Measurements from ENCODE around the gene SVEP1.
"Not testable (repeated sequence)": the region's sequence is repeated elsewhere in the genome, so short reads cannot be mapped to it uniquely, and the experiment has no call there.

The SVEP1 gene

DNA sequence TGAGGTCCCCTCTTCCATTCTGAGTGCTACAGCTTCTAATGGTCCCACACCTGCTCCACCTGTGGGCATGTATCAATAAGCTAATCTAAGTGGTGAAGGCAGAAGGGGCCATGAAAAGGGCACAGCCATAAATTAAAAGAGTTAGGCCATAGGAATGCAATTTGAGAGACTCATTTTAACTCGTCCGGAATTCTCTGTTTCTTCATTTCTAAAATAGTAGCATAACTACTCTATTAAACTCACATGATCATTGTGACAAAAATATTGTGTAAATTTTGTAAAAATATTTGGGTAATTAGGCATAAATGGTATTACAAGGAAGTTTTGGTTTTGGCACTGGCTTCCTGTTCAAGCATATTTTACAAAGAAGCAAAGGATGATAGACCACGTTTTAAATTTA, 138.7 kb downstream of the SVEP1 start:
- no peak for DNase-seq

DNA sequence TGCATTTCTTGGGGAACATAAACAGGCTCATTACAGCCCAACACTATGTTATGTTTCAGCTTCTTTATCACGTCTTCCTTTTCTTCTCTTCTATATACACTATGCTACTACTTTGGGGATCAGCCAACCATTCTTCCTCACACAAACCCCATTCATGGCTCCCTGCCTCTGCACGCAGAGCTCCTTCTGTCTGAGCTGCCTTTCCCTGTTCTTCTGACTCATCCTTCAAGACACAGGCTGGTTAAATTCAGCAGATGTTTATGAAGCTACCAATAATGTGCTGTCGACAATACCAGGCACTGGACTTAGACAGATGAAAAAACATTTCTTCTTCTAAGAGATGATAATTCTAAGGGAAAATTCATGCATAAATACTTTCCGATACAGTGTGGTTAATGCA, 139.4 kb downstream of the SVEP1 start:
- no peak for DNase-seq

GRCh38 chr9:110432253-110432652, 147.3 kb downstream of the SVEP1 start:
- no peak for DNase-seq

GRCh38 chr9:110429453-110429852, 150.1 kb downstream of the SVEP1 start:
- DNase-seq = no peak

DNA sequence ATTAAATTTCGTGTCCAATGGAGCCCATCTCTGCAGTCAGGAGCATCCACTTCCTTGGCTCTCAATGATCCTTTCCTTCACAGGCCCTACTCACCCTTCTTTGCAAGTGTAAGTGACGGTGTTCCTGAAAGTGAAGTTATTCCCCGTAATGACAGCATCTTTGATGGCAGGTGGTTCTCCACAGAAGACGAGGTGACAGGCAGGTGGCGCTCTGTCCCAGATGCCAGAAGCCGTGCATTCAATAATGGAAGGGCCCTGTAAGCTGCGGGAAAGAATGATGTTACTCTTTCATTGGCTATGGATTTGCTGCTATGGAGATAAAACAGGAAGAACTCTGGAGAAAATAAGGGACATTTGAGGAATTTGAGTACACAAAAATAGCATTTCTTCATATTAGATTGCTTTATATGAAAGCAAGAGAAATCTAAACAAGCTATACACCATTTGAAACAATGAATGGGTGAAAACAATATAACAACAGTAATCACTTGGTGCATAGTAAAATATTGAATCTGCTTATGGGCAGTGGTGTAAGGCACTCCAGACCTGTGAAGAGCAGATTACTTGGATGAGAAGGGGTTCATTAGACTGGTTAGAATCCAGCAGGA, 151.9 kb downstream of the SVEP1 start:
- DNase-seq = no peak

DNA sequence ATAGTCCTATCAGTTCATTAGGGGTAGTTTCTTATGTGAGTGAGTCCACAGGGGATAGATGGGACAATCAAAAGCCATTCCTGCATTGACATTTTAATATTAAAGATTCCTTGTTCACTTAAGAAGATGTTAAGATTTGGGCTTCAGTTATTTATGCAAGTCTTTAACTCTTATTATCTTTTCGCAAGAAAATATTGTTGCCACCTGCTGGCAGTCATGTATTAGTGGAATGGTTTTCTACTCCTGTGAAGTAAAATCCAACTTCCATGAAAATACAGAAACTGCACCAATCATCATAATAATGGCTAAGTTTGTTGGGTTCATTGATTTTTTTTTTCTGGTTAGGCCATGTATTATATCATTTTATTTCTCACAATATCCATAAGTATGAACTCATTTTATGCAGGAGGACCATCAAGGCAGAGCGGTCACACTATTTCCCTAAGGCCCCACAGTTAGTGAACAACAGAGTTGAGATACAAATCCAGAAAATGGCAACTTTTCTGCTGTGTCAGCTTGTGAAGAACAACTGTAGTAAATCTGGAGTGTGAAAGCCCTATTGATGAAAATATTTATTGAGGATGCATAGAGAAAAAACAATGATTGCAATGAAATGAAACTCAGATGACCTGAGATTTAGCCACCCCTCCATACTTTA, 153.4 kb downstream of the SVEP1 start:
- DNase-seq = no peak

GRCh38 chr9:110414471-110414870, 165.1 kb downstream of the SVEP1 start:
- no peak for DNase-seq

DNA sequence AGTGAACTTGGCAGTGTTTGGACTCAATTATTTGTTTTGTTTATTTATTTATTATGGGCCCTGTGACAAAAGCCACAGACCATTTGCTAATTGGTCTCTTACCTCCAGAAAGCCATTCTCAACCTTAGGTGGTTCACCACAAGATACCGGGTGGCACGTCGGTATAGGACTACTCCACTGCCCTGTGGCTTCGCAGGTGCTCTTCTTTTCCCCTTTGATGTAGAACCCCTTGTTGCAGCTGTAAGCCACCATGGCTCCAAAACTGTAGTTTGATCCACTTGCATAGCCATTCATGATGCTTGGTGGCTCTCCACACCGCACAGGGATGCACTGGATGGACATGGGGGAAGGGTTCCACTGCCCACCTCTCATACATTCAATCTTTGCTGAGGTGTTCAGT, 168.6 kb downstream of the SVEP1 start:
- no peak for DNase-seq

GRCh38 chr9:110408598-110408997, 170.9 kb downstream of the SVEP1 start:
- no peak for DNase-seq

DNA sequence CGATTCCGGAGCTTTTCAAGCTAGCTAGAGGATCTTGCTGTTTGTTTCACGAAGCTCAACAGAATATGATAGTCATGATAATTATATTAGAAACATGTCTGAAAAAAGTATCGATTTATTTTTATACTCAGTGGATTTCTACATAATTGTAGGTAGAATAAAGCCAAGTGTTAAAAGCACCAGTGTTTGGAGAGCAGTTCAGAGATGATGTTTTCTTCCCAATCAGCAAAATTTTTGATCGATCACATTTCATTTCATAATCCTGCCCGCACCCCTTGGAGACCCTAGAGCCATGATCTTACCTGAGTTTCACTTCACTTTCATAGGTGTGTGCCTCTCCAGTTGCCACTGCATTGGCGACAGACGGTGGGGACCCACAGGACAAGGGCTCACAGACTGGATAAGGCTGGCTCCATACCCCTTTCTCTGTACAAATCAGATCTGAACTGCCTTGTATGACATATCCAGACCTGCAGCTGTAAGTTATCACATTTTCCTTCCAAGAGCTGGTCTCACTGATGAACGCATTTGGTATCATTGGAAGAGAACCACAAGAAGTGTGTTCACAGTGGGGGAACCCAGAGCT, 173.6 kb downstream of the SVEP1 start:
- DNase-seq = no peak

GRCh38 chr9:110404473-110404872, 175.1 kb downstream of the SVEP1 start:
- DNase-seq = no peak

DNA sequence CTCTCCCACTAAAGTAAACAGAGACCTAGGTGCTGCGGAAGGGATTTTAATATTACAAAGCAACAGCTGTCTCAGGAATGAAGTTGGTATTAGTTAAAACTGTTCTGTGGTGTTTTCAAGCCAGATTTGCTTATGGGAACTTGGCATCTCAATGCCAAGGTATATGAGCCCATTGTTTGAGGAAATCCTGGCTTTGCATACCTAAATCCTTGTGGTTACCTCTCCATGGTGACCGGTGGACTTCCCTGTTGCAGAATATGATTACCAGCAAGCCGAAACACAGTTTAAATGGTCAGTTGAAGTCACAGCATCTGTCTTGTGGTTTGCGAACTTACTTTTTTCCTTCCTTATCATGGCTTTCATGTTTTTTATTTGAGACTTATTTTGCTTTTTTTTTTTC, 179.6 kb downstream of the SVEP1 start:
- DNase-seq = no peak

- not testable (repeated sequence) for DNase-seq
Measured at GRCh38 chr9:110398992-110399391, 180.5 kb downstream of the SVEP1 start.

- no peak for DNase-seq
Measured at GRCh38 chr9:110391826-110392485, 187.6 kb downstream of the SVEP1 start.

GRCh38 chr9:110389148-110389750, 190.3 kb downstream of the SVEP1 start:
- DNase-seq = no peak

DNA sequence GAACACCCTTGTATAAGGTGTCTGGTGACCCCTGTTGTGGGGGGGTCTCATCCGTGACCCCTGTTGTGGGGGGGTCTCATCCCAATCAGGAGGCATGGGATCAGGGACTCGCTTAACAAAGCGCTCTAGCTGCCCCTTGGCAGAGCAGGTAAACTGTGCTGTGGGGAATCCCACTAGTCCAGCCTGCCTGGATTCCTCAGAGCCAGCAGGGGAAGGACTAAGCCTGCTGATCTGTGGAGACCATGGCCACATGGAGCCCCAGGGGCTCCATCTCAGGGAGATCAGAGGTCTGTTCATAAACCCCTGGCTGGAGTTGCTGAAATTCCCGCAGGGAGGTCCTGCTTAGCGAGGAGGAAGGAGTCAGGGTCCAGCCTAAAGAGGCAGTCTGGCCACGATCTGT, 196.1 kb downstream of the SVEP1 start:
- no peak for DNase-seq

DNA sequence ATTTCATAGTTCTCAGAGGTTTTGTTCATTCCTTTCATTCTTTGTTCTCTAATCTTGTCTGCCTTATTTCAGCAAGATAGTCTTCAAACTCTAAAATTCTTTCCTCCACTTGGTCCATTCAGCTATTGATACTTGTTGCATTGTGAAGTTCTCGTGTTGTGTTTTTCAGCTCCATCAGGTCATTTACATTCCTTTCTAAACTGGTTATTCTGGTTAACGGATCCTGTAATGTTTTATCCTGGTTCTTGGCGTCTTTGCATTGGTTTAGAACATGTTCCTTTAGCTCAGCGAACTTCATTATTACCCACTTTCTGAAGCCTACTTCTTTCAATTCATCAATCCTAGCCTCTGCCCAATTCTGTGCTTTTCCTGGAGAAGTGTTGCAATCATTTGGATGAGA, 196.8 kb downstream of the SVEP1 start:
- no peak for DNase-seq

- DNase-seq = no peak
Measured at GRCh38 chr9:110371411-110372007, 208.0 kb downstream of the SVEP1 start.

GRCh38 chr9:110370315-110370714, 209.2 kb downstream of the SVEP1 start:
- DNase-seq = no peak

DNA sequence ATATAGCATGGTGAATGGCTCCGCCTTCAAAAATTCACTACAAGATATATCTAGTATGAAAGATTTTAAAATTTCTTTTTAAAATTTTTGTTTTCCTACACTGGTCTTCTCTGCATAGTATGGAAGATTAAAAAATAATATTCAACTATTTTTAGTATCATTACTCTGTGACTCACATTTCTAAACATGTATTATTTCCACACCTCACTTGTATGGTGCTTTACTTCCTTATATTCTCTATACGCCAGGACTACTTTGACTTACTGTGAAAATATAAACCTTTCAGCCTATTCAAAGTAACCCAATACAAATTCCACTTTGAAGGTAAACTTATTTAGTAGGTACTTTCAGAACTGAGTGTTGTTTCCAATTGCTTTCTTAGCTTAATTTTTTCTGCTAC, 215.1 kb downstream of the SVEP1 start:
- no peak for DNase-seq

DNA sequence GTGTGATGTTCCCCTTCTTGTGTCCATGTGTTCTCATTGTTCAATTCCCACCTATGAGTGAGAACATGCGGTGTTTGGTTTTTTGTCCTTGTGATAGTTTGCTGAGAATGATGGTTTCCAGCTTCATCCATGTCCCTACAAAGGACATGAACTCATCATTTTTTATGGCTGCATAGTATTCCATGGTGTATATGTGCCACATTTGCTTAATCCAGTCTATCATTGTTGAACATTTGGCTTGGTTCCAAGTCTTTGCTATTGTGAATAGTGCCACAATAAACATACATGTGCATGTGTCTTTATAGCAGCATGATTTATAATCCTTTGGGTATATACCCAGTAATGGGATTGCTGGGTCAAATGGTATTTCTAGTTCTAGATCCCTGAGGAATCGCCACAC, 220.5 kb downstream of the SVEP1 start:
- not testable (repeated sequence) for DNase-seq

GRCh38 chr9:110357505-110357904, 222.0 kb downstream of the SVEP1 start:
- no peak for DNase-seq
